Measurements from ENCODE around the gene PTPRN.

DNA sequence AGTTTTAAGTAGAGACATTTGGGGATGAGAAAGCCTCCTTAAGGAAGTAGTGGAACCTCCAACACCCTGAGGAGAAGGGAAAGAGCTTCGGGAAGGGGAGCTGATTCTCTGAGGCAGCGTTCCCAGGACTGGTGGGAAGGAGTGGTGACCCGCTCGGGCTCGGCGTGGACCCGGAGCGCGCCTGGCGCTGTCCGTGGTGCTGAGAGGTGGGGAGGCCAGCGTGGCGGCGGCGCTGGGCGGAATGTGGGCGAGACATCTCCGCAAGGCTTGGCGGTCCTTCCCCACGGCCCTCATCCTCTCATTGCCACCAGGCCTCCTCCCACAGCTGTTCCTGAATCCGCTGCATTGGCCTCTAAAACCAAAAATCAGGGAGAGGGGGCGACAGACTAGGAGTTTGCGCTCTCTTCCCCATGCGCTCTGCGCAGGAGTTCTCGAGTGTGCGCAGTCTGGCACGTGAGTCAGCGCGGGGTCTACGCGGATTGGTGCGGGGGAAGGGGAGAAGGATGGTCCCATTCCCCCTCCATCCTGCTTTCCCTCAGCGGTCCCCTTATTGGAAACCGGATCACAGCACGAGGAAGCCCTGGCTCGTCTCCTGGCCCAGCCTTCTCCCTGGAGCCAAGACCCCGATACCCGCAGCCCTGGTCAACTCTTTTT, 22.5 kb upstream of the PTPRN start:
- TF ChIP-seq, protein P1, sequence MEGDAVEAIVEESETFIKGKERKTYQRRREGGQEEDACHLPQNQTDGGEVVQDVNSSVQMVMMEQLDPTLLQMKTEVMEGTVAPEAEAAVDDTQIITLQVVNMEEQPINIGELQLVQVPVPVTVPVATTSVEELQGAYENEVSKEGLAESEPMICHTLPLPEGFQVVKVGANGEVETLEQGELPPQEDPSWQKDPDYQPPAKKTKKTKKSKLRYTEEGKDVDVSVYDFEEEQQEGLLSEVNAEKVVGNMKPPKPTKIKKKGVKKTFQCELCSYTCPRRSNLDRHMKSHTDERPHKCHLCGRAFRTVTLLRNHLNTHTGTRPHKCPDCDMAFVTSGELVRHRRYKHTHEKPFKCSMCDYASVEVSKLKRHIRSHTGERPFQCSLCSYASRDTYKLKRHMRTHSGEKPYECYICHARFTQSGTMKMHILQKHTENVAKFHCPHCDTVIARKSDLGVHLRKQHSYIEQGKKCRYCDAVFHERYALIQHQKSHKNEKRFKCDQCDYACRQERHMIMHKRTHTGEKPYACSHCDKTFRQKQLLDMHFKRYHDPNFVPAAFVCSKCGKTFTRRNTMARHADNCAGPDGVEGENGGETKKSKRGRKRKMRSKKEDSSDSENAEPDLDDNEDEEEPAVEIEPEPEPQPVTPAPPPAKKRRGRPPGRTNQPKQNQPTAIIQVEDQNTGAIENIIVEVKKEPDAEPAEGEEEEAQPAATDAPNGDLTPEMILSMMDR (IDR thresholded peaks at IDR 0.05) = no peak
- no peak for TF ChIP-seq SMC3 (IDR thresholded peaks at IDR 0.05)
- no peak for TF ChIP-seq E2F6 (IDR thresholded peaks at IDR 0.05; ENCODE audit: borderline replicate concordance, low read depth)
- no peak for TF ChIP-seq POLR2A (IDR thresholded peaks at IDR 0.05; ENCODE audit: low read length)
- TF ChIP-seq RAD21 (conservative IDR thresholded peaks at IDR 0.05 in 1 of 2, IDR thresholded peaks at IDR 0.05 in 1 of 2) = no peak
- no peak for TF ChIP-seq RFX5 (IDR thresholded peaks at IDR 0.05)
